Choroid plexus epithelial cell (primary cell): ENCODE data around the gene STK35.
"Not testable (repeated sequence)": the region's sequence is repeated elsewhere in the genome, so short reads cannot be mapped to it uniquely, and the experiment has no call there.

Experiments used
- DNase-seq: peaks from one replicate; pipeline ENCODE4 v3.0.0-alpha.2; 2010; ENCODE audit warnings: low read depth
- H3K4me3 ChIP-seq: 2 replicates; pipeline ENCODE4 v1.5.1; 2011; ENCODE audit warnings: low read depth, mild to moderate bottlenecking, control low read depth, low read length, moderate library complexity
- CTCF ChIP-seq: conservative IDR thresholded peaks from 2 replicates; pipeline ENCODE4 v1.5.1; 2011; ENCODE audit warnings: low read depth, mild to moderate bottlenecking, control low read depth, inconsistent platforms, low read length, moderate library complexity

Gene STK35

GRCh38 chr20:2179949-2180348, 78.3 kb downstream of the STK35 start:
- no peak overlapping the region for H3K4me3 ChIP-seq
- TF ChIP-seq CTCF: no peak
- no peak for DNase-seq

DNA sequence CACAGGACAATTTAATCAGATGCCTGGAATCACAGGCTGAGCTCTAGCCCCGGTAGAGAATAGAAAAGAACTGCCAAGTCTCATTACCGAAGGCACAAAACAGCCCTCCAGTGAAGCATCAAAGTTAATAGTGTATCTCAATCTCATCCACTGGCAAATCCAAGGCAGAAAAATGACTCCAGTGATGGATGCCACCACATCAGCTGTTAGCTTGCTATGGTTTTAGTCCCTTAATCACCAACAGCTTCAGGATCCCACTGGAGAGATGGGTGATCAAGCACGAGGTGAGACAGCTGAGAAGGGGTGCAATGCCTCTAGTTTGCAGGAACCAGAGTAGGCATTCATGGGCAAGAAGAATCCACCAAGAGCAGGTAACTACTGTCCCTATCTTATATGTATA, 81.8 kb downstream of the STK35 start:
- TF ChIP-seq CTCF: no peak
- DNase-seq: no peak
- no peak overlapping the region for H3K4me3 ChIP-seq

- H3K4me3 ChIP-seq, DNase-seq: not testable (repeated sequence)
Measured at GRCh38 chr20:2184933-2185332, 83.3 kb downstream of the STK35 start.

GRCh38 chr20:2195614-2196013, 94.0 kb downstream of the STK35 start:
- no peak for TF ChIP-seq CTCF
- no peak for DNase-seq

GRCh38 chr20:2197166-2197565, 95.5 kb downstream of the STK35 start:
- DNase-seq: no peak
- TF ChIP-seq CTCF: no peak
- no peak overlapping the region for H3K4me3 ChIP-seq

More at GRCh38 chr20:2195614-2196013, 94.0 kb downstream of the STK35 start:
- no peak overlapping the region for H3K4me3 ChIP-seq
